Tibial nerve (tissue), 4 donors: ENCODE results near the gene NDUFS1. TPM values are rescaled to one million over a fixed set of nuclear protein-coding genes. Genes with fewer than 3 reads are reported as not detected.
"Not testable (repeated sequence)": the region's sequence is repeated elsewhere in the genome, so short reads cannot be mapped to it uniquely, and the experiment has no call there.

Source experiments
- DNase-seq, 2 donors: peaks; one replicate each; pipeline ENCODE4 v3.0.0-alpha.2; 2019; ENCODE audit warnings: low spot score in 2 of 2
- H3K27ac ChIP-seq, 4 donors: fragments of 200-600 bp; sonication (generic) in 3 of 4; one replicate each; pipeline ENCODE4 v1.5.1; 2017 to 2019; ENCODE audit warnings: mild to moderate bottlenecking in 1 of 4
- H3K27me3 ChIP-seq, 2 donors: fragments of 200-600 bp; sonication (generic) in 1 of 2; one replicate each; pipeline versions ENCODE4 v1.5.1 to v1.6.0; 2017 to 2019
- H3K36me3 ChIP-seq, 3 donors: fragments of 200-600 bp; sonication (generic); one replicate each; pipeline ENCODE4 v1.5.1; 2018 to 2019
- H3K4me1 ChIP-seq, 4 donors: fragments of 200-600 bp; sonication (generic) in 3 of 4; one replicate each; pipeline ENCODE4 v1.5.1; 2017 to 2019
- H3K4me3 ChIP-seq, 4 donors: fragments of 200-600 bp; sonication (generic) in 3 of 4; one replicate each; pipeline ENCODE4 v1.5.1; 2017 to 2019; ENCODE audit warnings: mild to moderate bottlenecking in 1 of 4, moderate library complexity in 1 of 4
- H3K9me3 ChIP-seq, 4 donors: fragments of 200-600 bp; sonication (generic) in 3 of 4; one replicate each; pipeline ENCODE4 v1.5.1; 2017 to 2019
- CTCF ChIP-seq, 5 experiments: fragments of 200-600 bp in 3 of 5; fragments of 450-650 bp in 2 of 5; sonication (generic) in 3 of 5; IDR thresholded peaks; one replicate each; pipeline ENCODE4 v1.5.1; 2016 to 2019; ENCODE audit warnings: antibody characterized with exemption in 5 of 5, mild to moderate bottlenecking in 3 of 5, moderate library complexity in 2 of 5
- EP300 ChIP-seq, 2 donors: sonication (generic); formaldehyde crosslinking; IDR thresholded peaks; one replicate each; pipeline ENCODE4 v1.6.1; 2017; ENCODE audit warnings: antibody characterized with exemption in 2 of 2, mild to moderate bottlenecking in 1 of 2
- POLR2A ChIP-seq, 2 donors: fragments of 450-650 bp; IDR thresholded peaks; one replicate each; pipeline ENCODE4 v1.6.1; 2017; ENCODE audit warnings: antibody characterized with exemption in 2 of 2, mild to moderate bottlenecking in 2 of 2, moderate library complexity in 2 of 2
- WGBS, 2 donors: methylation state at CpG; one replicate each; pipeline ENCODE4 v1.1.5; 2018; 5-methylcytosine and 5-hydroxymethylcytosine counted together
- total RNA-seq, 4 donors: library from RNA; depleted of rRNA; stranded (reverse); fragments of >200 nt; gene quantifications; one replicate each; pipeline ENCODE4 v1.1.0, GENCODE V29; 2016

Gene NDUFS1
- total RNA-seq, 4 donors from 2014 or later, result 37.8 to 68.6 (median 53.0) TPM

GRCh38 chr2:206112846-206113547, 46.2 kb downstream of the NDUFS1 start:
- Histone ChIP-seq H3K27me3 (no peaks in the 10 kb centered on the region), H3K4me3 (no peak overlapping the region), H3K27ac (no peak overlapping the region), H3K36me3 (peaks cover 0 to 68% (median 0%) of the 10 kb centered on the region in 3 donors), H3K4me1 (no peaks in the 10 kb centered on the region), H3K9me3 (peaks cover 0 to 14% (median 0%) of the 10 kb centered on the region in 4 donors)
- TF ChIP-seq EP300 (IDR thresholded peaks at IDR 0.05) (no peak), CTCF (IDR thresholded peaks at IDR 0.05) (no peak), POLR2A (IDR thresholded peaks at IDR 0.05) (no peak)
- 91 to 92% methylated on average over 7 of the region's 7 CpGs for WGBS, 2 donors
- DNase-seq, result no peak

- Histone ChIP-seq H3K27ac (no peak overlapping the region), H3K4me1 (no peaks in the 10 kb centered on the region), H3K27me3 (no peaks in the 10 kb centered on the region), H3K4me3 (no peak overlapping the region), H3K36me3 (peaks cover 0 to 59% (median 0%) of the 10 kb centered on the region in 3 donors), H3K9me3 (peaks cover 0 to 14% (median 0%) of the 10 kb centered on the region in 4 donors)
- WGBS, 2 donors, result 90 to 92% methylated on average over 3 of the region's 3 CpGs
- TF ChIP-seq EP300 (IDR thresholded peaks at IDR 0.05) (no peak), CTCF (IDR thresholded peaks at IDR 0.05) (no peak), POLR2A (IDR thresholded peaks at IDR 0.05) (no peak)
- DNase-seq, result no peak
Measured at GRCh38 chr2:206112108-206112507, 47.1 kb downstream of the NDUFS1 start.

- 71 to 80% methylated on average over 7 of the region's 7 CpGs for WGBS, 2 donors
Measured at GRCh38 chr2:206108713-206109112, 50.5 kb downstream of the NDUFS1 start.

GRCh38 chr2:206105541-206105940, 53.7 kb downstream of the NDUFS1 start:
- Histone ChIP-seq H3K36me3 (peaks cover 0 to 49% (median 0%) of the 10 kb centered on the region in 3 donors), H3K4me3 (no peak overlapping the region), H3K9me3 (no peaks in the 10 kb centered on the region), H3K27me3 (no peaks in the 10 kb centered on the region), H3K27ac (no peak overlapping the region), H3K4me1 (no peaks in the 10 kb centered on the region)
- WGBS, 2 donors, result 93 to 95% methylated on average over 5 of the region's 5 CpGs
- no peak for DNase-seq
- no peak for TF ChIP-seq POLR2A (IDR thresholded peaks at IDR 0.05)
- TF ChIP-seq CTCF (IDR thresholded peaks at IDR 0.05), result no peak
- no peak for TF ChIP-seq EP300 (IDR thresholded peaks at IDR 0.05)

More at GRCh38 chr2:206108713-206109112, 50.5 kb downstream of the NDUFS1 start:
- DNase-seq, result no peak
- Histone ChIP-seq H3K9me3 (peaks cover 0 to 14% (median 0%) of the 10 kb centered on the region in 4 donors), H3K27me3 (no peaks in the 10 kb centered on the region), H3K27ac (no peak overlapping the region), H3K4me3 (no peak overlapping the region), H3K36me3 (peaks cover 0 to 46% (median 0%) of the 10 kb centered on the region in 3 donors), H3K4me1 (no peaks in the 10 kb centered on the region)
- TF ChIP-seq POLR2A (IDR thresholded peaks at IDR 0.05), result no peak
- no peak for TF ChIP-seq EP300 (IDR thresholded peaks at IDR 0.05)
- TF ChIP-seq CTCF (IDR thresholded peaks at IDR 0.05), result no peak

GRCh38 chr2:206105038-206105437, 54.2 kb downstream of the NDUFS1 start:
- 94 to 97% methylated on average over 4 of the region's 4 CpGs for WGBS, 2 donors

GRCh38 chr2:206098872-206099271, 60.4 kb downstream of the NDUFS1 start:
- not testable (repeated sequence) for H3K4me3 ChIP-seq, DNase-seq, H3K27ac ChIP-seq, H3K9me3 ChIP-seq, H3K27me3 ChIP-seq, H3K4me1 ChIP-seq
- 92 to 94% methylated on average over 19 of the region's 19 CpGs for WGBS, 2 donors
- H3K36me3 ChIP-seq, result peaks cover 0 to 40% (median 0%) of the 10 kb centered on the region in 3 donors

More at GRCh38 chr2:206105038-206105437, 54.2 kb downstream of the NDUFS1 start:
- Histone ChIP-seq H3K4me3 (no peak overlapping the region), H3K9me3 (no peaks in the 10 kb centered on the region), H3K36me3 (peaks cover 0 to 49% (median 0%) of the 10 kb centered on the region in 3 donors), H3K4me1 (no peaks in the 10 kb centered on the region), H3K27me3 (no peaks in the 10 kb centered on the region), H3K27ac (no peak overlapping the region)
- TF ChIP-seq CTCF (IDR thresholded peaks at IDR 0.05) (no peak), POLR2A (IDR thresholded peaks at IDR 0.05) (no peak)
- no peak for DNase-seq
